Omental fat pad (tissue), 4 donors: ENCODE results near the gene AIFM2. TPM values are rescaled to one million over a fixed set of nuclear protein-coding genes. Genes with fewer than 3 reads are reported as not detected.

Experiments
- ATAC-seq: fragments of 150-250 bp; one replicate; pipeline ENCODE4 v1.9.1; 2016; ENCODE audit warnings: mild to moderate bottlenecking, moderate library complexity; ENCODE audit not compliant: low FRiP score
- DNase-seq: peaks from one replicate; pipeline ENCODE4 v3.0.0-alpha.2; 2019; ENCODE audit warnings: low spot score
- CTCF ChIP-seq, 3 donors: fragments of 450-650 bp; IDR thresholded peaks; one replicate each; pipeline ENCODE4 v1.5.1; 2016 to 2017; ENCODE audit warnings: antibody characterized with exemption in 3 of 3, mild to moderate bottlenecking in 3 of 3, moderate library complexity in 2 of 3
- total RNA-seq, 4 donors: library from RNA; depleted of rRNA; stranded (reverse); fragments of >200 nt; gene quantifications; one replicate each; pipeline ENCODE4 v1.1.0, GENCODE V29; 2016

The AIFM2 gene
- total RNA-seq, 4 donors from 2014 or later = 32.8 to 118 (median 53.6) TPM

- ATAC-seq = no peak
- no peak for TF ChIP-seq CTCF (IDR thresholded peaks at IDR 0.05)
- no peak for DNase-seq
These were observed 14.4 kb downstream of the AIFM2 start for GRCh38 chr10:70118196-70118595.

GRCh38 chr10:70117646-70118045, 15.0 kb downstream of the AIFM2 start:
- ATAC-seq = no peak

GRCh38 chr10:70115948-70116682, 16.5 kb downstream of the AIFM2 start:
- ATAC-seq = no peak
- DNase-seq = peak; percentile 40
- TF ChIP-seq CTCF (IDR thresholded peaks at IDR 0.05) = peak in 2 of 3 donors; percentile 39 to 76

More at GRCh38 chr10:70117646-70118045, 15.0 kb downstream of the AIFM2 start:
- no peak for TF ChIP-seq CTCF (IDR thresholded peaks at IDR 0.05)
- no peak for DNase-seq

GRCh38 chr10:70114902-70115301, 17.7 kb downstream of the AIFM2 start:
- no peak for ATAC-seq
- no peak for TF ChIP-seq CTCF (IDR thresholded peaks at IDR 0.05)
- no peak for DNase-seq

GRCh38 chr10:70112071-70112470, 20.6 kb downstream of the AIFM2 start:
- ATAC-seq (no peak), DNase-seq (no peak)
- no peak for TF ChIP-seq CTCF (IDR thresholded peaks at IDR 0.05)

GRCh38 chr10:70111496-70111895, 21.1 kb downstream of the AIFM2 start:
- no peak for TF ChIP-seq CTCF (IDR thresholded peaks at IDR 0.05)
- ATAC-seq (no peak), DNase-seq (no peak)

GRCh38 chr10:70109064-70109729, 23.4 kb downstream of the AIFM2 start:
- no peak for TF ChIP-seq CTCF (IDR thresholded peaks at IDR 0.05)
- no peak for DNase-seq
- no peak for ATAC-seq
